22Rv1 (cell line): ENCODE measurements around the gene PUS1.

Source experiments
- ZFX ChIP-seq: fragments of 450-650 bp; IDR thresholded peaks from 2 replicates; pipeline ENCODE4 v1.6.1; 2017; ENCODE audit warnings: antibody characterized with exemption, borderline replicate concordance
- TF ChIP-seq, protein P1 (sequence below): fragments of 450-650 bp; IDR thresholded peaks from 2 replicates; pipeline ENCODE4 v1.5.1; 2017; ENCODE audit warnings: mild to moderate bottlenecking

DNA sequence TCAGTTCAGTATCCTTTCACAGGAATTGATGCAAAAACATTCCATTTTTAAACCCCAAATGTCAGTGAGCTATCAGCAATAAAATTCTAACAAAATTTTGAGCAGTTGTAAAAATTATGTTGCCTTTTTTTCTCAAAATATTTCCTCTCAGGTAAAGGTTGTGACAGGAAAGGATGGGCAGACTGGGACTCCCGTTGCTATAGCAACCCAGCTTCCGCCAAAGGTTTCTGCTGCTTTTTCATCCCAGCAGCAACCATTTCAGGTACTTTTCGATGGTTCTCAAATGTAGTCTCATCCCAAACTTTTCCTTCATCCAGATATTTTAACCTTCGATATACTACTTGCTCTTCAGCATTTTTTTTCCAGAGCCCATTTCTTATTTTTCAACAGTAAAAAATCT is 34.3 kb downstream of the PUS1 start:
- TF ChIP-seq, protein P1, sequence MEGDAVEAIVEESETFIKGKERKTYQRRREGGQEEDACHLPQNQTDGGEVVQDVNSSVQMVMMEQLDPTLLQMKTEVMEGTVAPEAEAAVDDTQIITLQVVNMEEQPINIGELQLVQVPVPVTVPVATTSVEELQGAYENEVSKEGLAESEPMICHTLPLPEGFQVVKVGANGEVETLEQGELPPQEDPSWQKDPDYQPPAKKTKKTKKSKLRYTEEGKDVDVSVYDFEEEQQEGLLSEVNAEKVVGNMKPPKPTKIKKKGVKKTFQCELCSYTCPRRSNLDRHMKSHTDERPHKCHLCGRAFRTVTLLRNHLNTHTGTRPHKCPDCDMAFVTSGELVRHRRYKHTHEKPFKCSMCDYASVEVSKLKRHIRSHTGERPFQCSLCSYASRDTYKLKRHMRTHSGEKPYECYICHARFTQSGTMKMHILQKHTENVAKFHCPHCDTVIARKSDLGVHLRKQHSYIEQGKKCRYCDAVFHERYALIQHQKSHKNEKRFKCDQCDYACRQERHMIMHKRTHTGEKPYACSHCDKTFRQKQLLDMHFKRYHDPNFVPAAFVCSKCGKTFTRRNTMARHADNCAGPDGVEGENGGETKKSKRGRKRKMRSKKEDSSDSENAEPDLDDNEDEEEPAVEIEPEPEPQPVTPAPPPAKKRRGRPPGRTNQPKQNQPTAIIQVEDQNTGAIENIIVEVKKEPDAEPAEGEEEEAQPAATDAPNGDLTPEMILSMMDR: no peak
- no peak for TF ChIP-seq ZFX
